Activated CD4-positive, alpha-beta T cell treated with anti-CD3 and anti-CD28 coated beads, Interleukin-10, Interleukin-2, amounts not matched to agents 100 ng/mL and 50 ng/mL, durations not matched to agents 16 hours and 8 hours (primary cell): ENCODE results near the gene B4GALNT2.
"Not testable (repeated sequence)": the region's sequence is repeated elsewhere in the genome, so short reads cannot be mapped to it uniquely, and the experiment has no call there.

Experiments
- DNase-seq: peaks from one replicate; pipeline ENCODE4 v3.0.0-alpha.2; 2020

Gene B4GALNT2

GRCh38 chr17:49132699-49133364 is at the start of gene B4GALNT2:
B4GALNT2 (plus strand) TSS chr17:49132769; CDS start chr17:49132793, 24 bp downstream.
- no peak for DNase-seq

GRCh38 chr17:49085046-49085445 is 47.5 kb upstream of the B4GALNT2 start:
- DNase-seq = not testable (repeated sequence)

GRCh38 chr17:49085565-49086315 is 46.8 kb upstream of the B4GALNT2 start:
- no peak for DNase-seq

- no peak for DNase-seq
These were observed 46.3 kb upstream of the B4GALNT2 start for GRCh38 chr17:49086316-49086605.

- no peak for DNase-seq
These were observed 45.9 kb upstream of the B4GALNT2 start for GRCh38 chr17:49086649-49087048.

GRCh38 chr17:49089094-49089493 is 43.5 kb upstream of the B4GALNT2 start:
- DNase-seq = no peak

- no peak for DNase-seq
These were observed 41.5 kb upstream of the B4GALNT2 start for GRCh38 chr17:49090878-49091594.

GRCh38 chr17:49093131-49093530 is 39.4 kb upstream of the B4GALNT2 start:
- no peak for DNase-seq

GRCh38 chr17:49100601-49101000 is 32.0 kb upstream of the B4GALNT2 start:
- no peak for DNase-seq

GRCh38 chr17:49101054-49101534 is 31.5 kb upstream of the B4GALNT2 start:
- no peak for DNase-seq

- DNase-seq = not testable (repeated sequence)
These were observed 29.2 kb upstream of the B4GALNT2 start for GRCh38 chr17:49103360-49103759.

- DNase-seq = no peak
These were observed 28.0 kb upstream of the B4GALNT2 start for GRCh38 chr17:49104511-49105074.

GRCh38 chr17:49106321-49107210 is 26.0 kb upstream of the B4GALNT2 start:
- no peak for DNase-seq

GRCh38 chr17:49107211-49107557 is 25.4 kb upstream of the B4GALNT2 start:
- no peak for DNase-seq

- DNase-seq = no peak
These were observed 24.3 kb upstream of the B4GALNT2 start for GRCh38 chr17:49108318-49108717.

GRCh38 chr17:49110509-49110908 is 22.1 kb upstream of the B4GALNT2 start:
- DNase-seq = no peak

- DNase-seq = no peak
These were observed 20.6 kb upstream of the B4GALNT2 start for GRCh38 chr17:49111934-49112333.

GRCh38 chr17:49112936-49113335 is 19.6 kb upstream of the B4GALNT2 start:
- DNase-seq = no peak

- no peak for DNase-seq
These were observed 17.9 kb upstream of the B4GALNT2 start for GRCh38 chr17:49114703-49115102.

- DNase-seq = no peak
These were observed 14.9 kb upstream of the B4GALNT2 start for GRCh38 chr17:49117587-49118230.

- DNase-seq = no peak
These were observed 12.4 kb upstream of the B4GALNT2 start for GRCh38 chr17:49120166-49120565.

- no peak for DNase-seq
These were observed 10.8 kb upstream of the B4GALNT2 start for GRCh38 chr17:49121696-49122292.
